Measurements from ENCODE around the gene GFOD1.
"Not testable (repeated sequence)": the region's sequence is repeated elsewhere in the genome, so short reads cannot be mapped to it uniquely, and the experiment has no call there.

GFOD1 gene

DNA sequence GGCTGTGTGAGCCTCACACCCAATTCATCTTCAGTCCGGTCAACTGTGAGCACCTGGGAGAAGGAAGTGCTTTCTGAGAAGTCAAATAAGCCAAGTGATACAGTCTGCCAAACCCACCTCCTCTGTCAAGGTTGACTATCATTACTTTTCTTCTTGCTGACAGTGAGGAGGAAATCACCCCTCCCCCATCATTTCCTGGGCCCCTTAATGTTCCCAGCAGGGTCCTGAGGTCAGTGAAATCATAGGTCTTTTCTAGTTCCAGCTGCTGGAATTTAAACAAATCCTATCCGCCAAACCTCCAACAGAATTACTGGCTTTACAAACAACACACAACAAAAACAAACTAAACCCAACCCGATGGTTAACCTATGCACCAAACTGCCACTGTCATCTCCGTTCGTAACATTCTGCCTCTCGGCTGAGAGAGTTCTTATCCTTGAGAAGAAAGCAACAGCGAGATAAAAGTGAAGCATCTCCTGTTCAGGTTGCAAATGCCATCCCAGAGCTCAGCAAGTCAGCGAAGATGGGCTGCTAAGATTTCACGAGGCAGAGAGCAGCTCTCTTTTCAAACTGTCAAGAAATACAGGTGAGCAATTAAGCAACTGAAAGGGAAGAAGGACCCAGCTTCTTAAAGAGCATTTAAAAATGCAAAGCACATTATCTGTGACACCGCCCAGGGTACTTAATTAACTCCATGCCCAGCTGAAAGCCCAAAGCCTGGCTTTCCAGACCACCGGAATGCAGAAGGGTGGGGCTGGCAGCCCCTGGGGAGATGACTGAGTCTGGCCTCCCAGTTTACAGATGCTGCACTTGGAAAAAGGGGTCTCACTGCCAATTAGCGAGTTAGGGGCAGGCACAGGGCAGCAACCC, 24.7 kb downstream of the GFOD1 start:
- no peak for DNase-seq

DNA sequence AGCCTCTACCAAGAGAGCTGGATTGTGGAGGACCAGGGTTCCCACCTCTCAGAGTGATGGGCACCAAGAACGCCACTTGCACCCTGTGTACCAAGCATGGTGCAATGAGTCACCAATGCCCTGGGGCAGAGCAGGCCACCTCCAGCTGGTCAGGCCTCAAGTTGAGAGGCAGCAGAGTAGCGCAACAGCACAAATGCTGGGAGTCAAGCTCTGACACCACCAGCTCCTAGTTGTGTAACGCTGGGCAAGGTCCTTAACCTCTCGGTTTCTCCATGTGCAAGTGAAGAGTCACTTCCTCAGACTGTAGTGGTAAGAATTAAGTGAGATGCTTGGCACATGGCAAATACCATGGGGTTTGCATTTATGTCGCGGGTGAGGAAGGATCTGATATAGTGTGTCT, 25.6 kb downstream of the GFOD1 start:
- DNase-seq = no peak

DNA sequence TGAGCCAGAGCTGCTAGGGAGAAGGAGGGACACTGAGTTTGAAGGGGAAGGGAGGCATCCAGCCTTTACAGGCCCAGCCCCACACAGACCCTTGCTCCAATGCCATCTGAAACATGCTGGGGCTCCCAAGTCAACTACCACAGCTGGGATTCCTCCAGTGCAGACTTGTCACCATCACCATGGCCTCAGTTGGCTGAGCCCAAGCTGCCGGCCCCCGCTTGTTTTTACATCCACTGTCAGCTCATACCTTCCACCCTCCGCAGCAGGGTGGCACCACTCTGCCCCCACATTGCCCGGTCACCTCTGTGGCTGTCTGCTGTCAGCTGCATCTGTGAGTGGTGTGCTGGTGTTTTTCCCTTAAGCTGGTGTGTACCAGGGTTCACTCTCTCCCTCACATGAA, 26.1 kb downstream of the GFOD1 start:
- DNase-seq = no peak

DNA sequence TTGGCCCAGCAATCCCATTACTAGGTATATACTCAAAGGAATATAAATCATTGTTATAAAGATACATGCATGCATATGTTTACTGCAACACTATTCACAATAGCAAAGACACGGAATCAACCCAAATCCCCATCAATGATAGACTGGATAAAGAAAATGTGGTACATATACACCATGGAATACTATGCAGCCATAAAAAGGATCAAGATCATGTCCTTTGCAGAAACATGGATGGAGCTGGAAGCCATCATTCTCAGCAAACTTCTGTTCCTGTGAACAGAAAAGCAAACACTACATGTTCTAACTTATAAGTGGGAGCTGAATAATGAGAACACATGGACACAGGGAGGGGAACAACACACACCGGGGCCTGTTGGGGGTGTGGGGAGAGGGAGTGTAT, 27.1 kb downstream of the GFOD1 start:
- not testable (repeated sequence) for DNase-seq

DNA sequence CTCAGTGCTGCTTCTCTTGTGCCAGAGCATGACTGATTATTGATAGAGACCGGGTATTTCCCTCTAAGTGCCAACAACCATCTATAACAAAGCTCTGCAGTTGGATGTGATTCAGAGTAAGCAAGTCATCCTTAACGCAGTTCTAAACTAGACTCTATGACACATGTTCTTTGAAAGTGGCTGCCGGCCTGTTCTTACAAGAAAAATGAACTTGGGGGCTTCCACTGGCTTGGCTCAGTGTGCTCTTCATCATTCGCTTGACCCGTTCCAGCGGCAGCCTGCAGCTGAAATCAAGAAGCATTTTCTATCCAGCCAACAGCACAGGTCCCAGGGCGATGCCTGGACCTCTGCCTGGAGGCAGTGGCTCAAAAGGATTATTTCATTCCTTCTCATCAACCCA, 29.8 kb downstream of the GFOD1 start:
- no peak for DNase-seq

DNA sequence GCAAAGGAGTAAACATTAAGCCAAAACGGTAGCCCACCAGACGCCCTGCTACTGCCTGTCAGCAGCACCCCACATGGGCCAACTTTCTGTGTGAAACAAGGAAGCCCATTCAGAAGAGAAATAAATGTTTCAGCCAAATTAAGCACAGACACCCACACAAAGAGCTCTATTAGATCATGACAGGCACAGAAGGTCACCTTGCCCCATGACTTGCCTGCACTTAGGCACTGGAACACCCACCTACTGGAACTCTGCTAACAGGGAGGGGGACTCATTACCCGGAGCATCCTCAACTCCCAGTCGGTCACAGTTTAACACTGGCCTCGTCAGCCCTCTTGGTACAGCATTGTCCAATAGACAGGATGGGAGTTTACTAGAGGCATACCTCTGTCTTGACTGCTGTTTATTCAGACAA, 31.8 kb downstream of the GFOD1 start:
- no peak for DNase-seq

DNA sequence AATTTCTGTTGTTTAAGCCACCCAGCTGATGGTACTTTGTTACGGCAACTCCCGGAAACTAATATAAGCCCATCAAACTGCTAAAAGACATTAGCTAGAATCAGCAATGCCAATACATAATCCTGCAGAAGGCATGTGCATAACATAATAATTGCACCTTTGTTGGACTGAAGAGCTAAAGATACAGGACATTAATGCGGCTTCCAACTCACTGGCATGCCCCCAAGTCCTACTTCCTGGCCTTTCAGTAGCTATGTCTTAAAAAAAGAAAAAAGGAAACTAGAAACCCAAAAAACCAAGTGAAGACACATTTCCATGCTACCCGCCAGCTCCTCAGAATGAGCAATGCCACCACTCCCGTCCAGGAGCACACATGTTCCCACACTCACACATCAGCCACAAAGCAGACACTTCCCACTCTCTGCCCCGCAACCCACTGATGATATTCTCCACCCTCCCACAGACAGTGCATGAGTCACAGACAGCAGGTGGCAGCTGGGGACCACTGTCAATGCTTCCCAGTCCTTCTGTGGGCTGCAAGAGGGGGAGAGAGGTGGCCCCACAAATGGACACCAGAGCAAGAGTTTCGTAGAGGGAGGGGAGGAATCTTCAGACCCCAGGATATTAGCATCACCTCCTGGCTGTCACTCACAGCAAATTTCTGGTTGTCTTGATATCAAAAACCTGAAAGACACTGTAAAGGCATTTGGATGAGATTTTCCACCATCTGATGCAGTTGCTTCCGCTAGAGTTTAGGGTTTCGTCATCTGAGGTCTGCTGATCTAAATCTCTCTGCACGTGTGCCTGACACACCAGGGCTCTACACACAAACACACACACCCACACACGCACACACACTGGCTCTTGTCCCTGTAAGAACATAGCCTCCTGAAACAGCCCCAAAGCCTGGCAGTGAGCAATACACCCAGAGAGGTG, 32.8 kb downstream of the GFOD1 start:
- no peak for DNase-seq

DNA sequence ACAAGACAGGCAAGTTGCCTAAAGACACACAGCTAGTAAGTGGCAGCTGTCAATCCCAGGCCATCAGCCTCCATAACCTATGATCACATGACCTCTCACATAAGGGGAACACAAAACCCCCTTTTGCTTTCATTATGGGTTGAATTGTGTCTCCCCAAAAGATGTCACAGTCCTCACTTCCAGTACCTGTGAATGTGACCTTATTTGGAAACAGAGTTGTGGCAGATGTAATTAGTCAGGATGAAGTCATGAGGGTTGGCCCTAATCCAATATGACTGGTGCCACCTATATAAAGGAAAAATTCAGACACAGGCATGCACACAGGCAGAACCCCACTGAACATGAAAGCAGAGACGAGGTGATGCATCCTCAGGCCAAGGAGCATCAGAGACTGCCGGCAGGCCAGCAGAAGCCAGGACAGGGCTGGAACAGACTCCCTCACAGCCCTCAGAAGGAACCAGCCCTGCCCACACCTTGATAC, 33.6 kb downstream of the GFOD1 start:
- no peak for DNase-seq

DNA sequence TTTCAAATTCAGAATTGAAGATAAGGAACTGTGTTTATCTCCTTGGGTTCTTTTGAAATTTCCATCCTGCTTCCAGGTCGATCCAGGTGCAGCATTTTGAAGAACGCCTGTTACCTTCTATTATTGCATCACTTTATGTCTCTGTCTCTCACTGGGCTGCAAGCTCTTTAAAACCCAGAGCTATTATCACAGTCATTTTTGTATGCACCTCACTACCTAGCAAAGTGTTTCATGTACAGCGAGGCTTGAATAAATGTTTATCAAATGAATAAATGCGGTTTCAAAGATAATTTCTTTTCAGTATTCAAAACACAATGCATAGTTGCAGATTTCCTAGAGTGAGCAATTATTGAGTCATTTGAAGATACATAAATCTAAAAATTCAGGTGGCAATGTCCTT, 34.2 kb downstream of the GFOD1 start:
- no peak for DNase-seq

DNA sequence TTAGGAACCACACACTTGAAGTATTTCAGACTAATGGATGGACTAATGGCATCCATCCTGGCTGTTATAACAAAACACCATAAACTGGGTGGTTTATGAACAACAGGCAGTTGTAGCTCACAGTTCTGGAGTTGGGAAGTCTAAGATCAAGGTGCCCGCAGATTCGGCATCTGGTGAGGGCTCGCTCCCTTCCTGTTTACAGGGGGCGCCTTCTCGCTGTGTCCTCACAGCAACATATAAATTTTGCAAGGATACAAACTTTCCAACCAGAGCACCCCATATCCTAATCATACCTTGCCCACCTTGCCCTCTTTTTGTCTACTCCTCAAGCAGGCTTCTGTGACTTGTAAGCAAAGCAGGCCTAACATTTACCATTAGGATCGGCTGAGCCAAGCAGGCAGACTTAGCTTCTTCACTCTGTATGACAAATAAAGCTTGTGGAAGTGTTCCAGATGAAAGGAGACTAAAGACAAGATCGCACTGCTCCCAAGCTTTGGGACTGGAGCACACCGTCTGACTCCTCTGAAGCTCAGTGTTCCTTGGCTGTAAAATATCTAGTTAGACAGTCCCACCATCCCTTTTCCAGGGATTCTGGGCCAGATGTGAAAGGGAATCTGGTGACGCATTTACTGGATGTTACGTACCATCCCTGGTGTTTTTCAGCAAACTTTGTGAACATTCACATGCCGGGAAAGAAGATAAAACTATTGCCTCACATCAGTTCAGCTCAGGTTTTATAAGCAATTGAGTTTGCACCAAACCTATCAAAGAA, 34.9 kb downstream of the GFOD1 start:
- DNase-seq = no peak

DNA sequence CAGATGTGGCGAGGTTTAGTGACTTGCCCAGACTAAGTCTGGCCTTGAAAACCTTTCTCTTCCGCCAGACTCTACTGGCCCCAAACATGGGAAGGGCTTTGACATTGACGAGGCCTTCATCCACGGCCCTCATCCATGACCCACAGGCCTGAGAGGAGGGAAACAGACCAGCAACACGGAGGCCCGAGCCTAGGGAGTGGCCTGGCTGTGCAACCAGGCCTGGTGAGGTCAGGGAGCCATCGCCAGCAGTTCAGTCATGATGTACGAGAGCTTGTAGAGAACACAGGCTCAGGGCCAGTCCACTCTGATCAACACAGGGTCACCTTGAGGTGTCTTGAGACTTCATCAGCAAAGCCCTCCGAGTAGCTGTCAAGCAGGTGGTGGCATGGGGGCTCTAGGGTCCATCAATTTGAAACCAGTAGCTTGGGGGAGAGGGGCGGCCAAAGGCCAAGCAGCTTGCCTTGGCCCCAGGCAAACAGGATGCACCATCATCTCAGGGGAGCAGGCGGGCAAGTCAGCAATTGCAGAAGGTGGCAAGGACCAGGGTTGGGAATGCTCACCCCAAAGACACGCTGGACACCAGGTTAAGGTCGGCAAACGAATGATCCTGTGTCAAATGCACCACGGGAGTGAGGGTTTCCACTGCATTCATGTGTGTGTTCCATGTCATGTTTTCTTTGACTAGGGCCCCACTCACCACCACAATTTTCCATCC, 36.1 kb downstream of the GFOD1 start:
- no peak for DNase-seq

DNA sequence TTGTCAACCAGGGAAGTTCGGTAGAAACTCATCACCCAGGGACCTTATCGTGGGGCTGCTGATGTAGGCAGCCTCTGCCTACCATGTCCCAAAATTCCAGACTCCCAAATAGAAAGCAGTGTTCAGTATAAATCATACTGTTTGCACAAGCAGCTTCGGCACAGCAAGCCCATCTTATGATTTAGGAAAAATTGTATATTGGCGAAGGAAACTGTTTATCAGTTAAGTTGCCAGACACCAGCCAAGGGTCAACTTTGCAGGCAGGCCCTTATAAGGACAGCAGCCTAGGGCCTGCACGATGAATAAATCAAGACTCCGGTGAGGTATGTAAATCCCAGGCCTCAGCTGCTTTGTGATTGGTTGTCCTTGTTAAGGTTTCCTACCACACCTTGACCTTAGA, 36.8 kb downstream of the GFOD1 start:
- DNase-seq = no peak

DNA sequence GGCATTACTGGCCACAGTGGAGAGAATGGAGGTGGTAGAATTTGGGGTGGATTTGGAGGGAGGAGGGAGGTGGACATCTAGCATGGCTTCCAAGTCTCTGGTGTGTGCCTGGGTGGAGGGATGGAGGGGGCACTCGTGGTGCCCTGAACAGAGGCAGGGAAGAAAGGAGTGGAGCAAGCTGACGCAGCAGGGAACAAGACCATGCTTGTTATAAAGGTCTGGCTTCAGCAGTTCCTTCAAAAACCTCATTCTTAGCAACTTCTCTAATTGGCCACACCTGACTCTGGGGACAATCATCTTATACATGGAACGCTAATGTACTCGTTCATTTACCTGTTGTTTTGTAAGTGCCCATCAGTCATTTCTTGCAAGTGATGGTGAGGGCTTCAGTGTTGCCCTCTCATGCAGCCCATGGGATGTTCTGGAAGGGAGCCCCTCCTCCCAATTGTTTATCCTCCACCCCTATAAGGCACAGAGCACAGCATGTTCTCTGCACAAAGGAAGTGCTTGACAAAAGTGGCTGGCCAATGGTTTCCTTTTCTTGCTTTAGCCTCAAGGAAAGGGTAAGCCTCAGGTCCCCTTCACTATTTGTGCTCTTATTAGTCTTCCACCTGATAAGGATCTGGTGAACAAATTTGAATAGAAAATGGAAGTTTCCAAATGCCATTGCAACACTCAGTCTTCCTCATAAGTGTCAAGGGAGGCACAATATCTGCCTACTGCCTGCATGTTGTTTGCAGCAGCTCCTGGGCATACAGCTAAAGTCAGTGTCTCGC, 39.3 kb downstream of the GFOD1 start:
- no peak for DNase-seq

DNA sequence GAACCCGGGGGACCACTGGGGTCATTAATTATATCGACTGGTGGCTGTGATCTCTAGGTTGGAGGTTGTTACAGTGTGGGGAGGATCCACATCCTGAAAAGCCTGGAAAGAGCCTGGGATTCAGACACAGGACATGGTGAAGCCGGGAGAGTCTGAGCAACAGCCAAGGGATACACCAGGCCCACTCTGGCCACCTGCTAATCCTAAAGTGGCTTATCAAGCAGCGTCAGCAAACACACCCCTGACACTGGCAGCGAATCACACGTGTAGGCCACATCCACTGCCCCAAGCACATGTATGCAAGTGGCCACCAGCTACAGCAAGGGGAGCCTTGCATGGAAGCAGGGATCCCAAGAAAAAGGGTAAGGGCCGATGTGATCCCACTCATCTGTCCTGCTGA, 41.0 kb downstream of the GFOD1 start:
- no peak for DNase-seq

DNA sequence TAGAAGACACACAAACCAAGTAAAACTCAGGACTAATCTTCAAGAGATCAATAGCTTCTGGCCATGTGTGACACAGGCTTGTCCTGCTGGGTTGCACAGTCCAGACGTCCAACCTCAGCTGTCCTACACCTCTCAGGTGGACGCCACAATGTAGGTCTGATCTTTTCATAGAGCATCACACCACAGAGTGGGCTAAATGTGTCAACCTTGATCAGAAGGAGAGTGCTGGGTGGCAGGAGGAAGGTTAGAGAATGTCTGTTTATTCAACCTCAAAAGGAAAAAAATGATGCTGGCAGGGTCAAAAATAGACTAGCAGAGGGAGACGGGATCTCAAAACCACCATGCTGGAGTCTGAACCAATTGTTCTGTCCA, 41.7 kb downstream of the GFOD1 start:
- DNase-seq = no peak

DNA sequence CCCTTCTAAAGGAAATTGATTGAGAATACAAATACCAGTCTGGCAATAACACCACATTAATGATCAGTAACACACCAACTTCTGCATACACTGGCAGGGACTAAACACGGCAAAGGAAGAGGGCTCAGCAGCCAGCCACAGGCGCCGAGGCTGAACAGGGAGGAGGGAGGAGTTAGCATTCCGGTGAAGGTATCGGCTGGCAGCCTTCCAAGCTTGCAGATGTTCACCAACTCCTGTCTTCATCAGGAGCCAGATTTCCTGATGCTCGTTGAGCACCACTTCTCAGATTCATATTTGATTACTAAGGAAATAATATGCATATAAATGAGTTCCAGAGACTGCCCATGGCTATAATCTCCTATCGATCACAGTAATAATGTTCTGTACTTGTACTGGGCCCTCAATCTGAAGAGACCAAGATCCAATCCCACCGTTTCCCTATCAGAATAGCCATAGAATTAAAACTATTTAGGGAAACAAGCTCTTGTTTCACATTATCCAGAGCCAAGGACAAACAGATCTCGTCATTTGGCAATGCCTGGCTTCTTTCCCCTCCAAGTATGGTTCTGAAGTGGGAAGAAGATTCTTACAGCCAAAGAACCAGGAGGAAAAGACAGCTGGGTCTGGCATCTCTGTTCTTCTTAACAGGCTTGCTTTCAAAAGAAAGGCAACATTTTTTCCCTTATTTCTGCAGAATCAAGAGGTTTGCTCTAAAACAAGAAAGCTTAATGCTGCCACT, 42.2 kb downstream of the GFOD1 start:
- DNase-seq = peak; percentile 48

DNA sequence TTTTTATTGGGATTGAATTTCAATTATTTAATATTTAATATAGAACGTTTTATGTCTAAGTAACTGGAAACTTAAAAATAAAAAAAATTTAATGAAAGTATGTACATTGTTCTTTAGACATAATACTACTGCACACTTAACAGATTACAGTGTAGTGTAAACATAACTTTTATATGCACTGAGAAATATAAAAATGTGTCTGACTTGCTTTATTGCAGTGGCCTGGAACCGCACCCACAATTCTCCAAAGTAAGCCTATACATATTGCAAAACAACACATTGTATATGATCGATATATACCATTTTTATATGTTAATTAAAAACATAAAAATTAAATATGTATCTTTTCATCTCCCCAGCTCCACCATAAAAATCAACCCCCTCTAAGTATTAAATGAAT, 42.8 kb downstream of the GFOD1 start:
- no peak for DNase-seq

DNA sequence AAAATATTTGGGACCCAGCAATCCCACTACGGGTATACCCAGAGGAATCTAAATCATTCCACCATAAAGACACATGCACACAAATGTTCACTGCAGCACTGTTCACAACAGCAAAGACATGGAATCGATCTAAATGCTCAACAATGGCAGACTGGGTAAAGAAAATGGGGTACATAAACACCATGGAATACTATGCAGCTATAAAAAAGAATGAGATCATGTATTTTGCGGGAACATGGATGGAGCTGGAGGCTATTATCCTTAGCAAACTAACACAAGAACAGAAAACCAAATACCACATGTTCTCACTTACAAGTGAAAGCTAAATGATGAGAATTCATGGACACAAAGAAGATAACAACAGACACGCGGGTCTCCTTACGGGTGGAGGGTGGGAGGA, 43.4 kb downstream of the GFOD1 start:
- DNase-seq = not testable (repeated sequence)

DNA sequence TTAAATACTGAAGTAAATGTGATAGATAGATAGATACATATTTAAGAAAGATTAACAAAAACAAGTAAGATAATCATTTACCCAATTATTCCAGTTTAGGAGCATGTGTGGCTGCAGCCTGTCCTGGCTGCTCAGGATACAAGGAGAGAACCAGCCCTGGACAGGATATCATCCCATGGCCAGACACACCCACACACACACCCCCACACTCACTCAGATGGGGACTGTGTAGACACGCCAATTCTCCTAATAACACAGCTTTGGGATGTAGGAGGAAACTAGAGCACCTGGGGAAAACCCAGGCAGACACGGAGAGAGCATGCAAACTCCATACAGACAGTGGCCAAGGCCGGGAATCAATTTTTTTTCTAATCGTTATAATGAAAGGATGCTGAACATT, 45.6 kb downstream of the GFOD1 start:
- DNase-seq = no peak

DNA sequence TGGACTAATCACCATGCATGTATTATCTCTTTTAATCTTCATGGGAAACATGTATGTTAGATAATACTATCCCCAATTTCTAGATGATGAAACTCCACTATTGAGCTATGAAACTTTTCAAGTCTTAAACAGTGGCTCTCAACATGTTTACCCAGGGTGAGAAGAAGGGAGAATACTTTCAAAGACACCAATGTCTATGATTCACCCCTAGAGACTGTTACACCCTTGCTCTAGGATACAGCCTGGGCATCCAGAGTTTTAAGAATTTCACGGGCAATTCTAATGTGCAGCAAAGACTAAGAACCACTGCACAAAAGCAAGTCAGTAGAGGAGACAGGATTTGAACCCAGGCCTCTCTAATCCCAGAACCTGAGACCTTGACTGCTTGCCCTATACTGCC, 47.8 kb downstream of the GFOD1 start:
- no peak for DNase-seq

DNA sequence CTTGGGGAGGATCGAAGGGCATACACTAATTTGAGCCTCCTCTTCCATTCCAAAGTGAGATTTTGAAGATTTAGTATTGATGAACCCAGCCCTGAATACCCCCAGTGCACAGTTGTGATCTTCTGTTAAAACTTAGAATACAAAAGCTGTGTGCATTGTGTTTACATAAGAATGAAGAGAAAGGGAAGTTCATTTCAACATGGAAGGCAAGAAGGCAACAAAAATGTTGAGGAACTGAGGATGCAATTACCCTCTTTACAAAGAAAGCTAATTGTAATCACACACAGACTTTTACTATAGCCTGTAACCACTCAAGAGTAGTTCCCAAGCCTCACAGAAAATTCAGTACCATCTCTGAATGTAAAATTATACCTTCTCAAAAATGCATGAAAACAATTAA, 49.3 kb downstream of the GFOD1 start:
- DNase-seq = no peak
